ENCODE measurements around the gene SLCO2A1.

Gene SLCO2A1

GRCh38 chr3:133893683-133894352, 135.9 kb downstream of the SLCO2A1 start:
- FAIRE-seq (no peak), DNase-seq (ENCODE audit: insufficient read length, low spot score) (no peak)
- TF ChIP-seq POLR2A (IDR thresholded peaks at IDR 0.05; ENCODE audit: low read depth, low read length) = no peak

GRCh38 chr3:133892541-133893231, 137.0 kb downstream of the SLCO2A1 start:
- DNase-seq (ENCODE audit: insufficient read length, low spot score) (no peak), FAIRE-seq (no peak)
- no peak for TF ChIP-seq POLR2A (IDR thresholded peaks at IDR 0.05; ENCODE audit: low read depth, low read length)

GRCh38 chr3:133891662-133892378, 137.9 kb downstream of the SLCO2A1 start:
- DNase-seq (ENCODE audit: insufficient read length, low spot score) (no peak), FAIRE-seq (no peak)
- no peak for TF ChIP-seq POLR2A (IDR thresholded peaks at IDR 0.05; ENCODE audit: low read depth, low read length)

GRCh38 chr3:133890972-133891644, 138.6 kb downstream of the SLCO2A1 start:
- FAIRE-seq (no peak), DNase-seq (ENCODE audit: insufficient read length, low spot score) (no peak)
- no peak for TF ChIP-seq POLR2A (IDR thresholded peaks at IDR 0.05; ENCODE audit: low read depth, low read length)

- FAIRE-seq = no peak
- DNase-seq (ENCODE audit: insufficient read length, low spot score) = no peak
- no peak for TF ChIP-seq POLR2A (IDR thresholded peaks at IDR 0.05; ENCODE audit: low read depth, low read length)
Observed at GRCh38 chr3:133890037-133890436, 139.7 kb downstream of the SLCO2A1 start.

- TF ChIP-seq POLR2A (IDR thresholded peaks at IDR 0.05; ENCODE audit: low read depth, low read length) = no peak
- DNase-seq (ENCODE audit: insufficient read length, low spot score) (no peak), FAIRE-seq (no peak)
Observed at GRCh38 chr3:133888726-133889340, 140.9 kb downstream of the SLCO2A1 start.

GRCh38 chr3:133887803-133888703, 141.7 kb downstream of the SLCO2A1 start:
- FAIRE-seq = no peak
- no peak for TF ChIP-seq POLR2A (IDR thresholded peaks at IDR 0.05; ENCODE audit: low read depth, low read length)
- DNase-seq (ENCODE audit: insufficient read length, low spot score) = no peak

GRCh38 chr3:133887074-133887802, 142.5 kb downstream of the SLCO2A1 start:
- TF ChIP-seq POLR2A (IDR thresholded peaks at IDR 0.05; ENCODE audit: low read depth, low read length) = no peak
- no peak for FAIRE-seq
- DNase-seq (ENCODE audit: insufficient read length, low spot score) = no peak

GRCh38 chr3:133886031-133886722, 143.5 kb downstream of the SLCO2A1 start:
- no peak for TF ChIP-seq POLR2A (IDR thresholded peaks at IDR 0.05; ENCODE audit: low read depth, low read length)
- FAIRE-seq (no peak), DNase-seq (ENCODE audit: insufficient read length, low spot score) (no peak)

- no peak for TF ChIP-seq POLR2A (IDR thresholded peaks at IDR 0.05; ENCODE audit: low read depth, low read length)
- no peak for DNase-seq (ENCODE audit: insufficient read length, low spot score)
- no peak for FAIRE-seq
Observed at GRCh38 chr3:133884887-133885711, 144.6 kb downstream of the SLCO2A1 start.
